GM19438 (cell line): ENCODE data around the gene FPGT.
"Not testable (repeated sequence)": the region's sequence is repeated elsewhere in the genome, so short reads cannot be mapped to it uniquely, and the experiment has no call there.

Source experiments
- ATAC-seq: cut with Tn5 transposase; IDR thresholded peaks from one replicate; pipeline ENCODE4 v1.9.1; 2021; ENCODE audit warnings: low read depth; ENCODE audit not compliant: unreplicated experiment

FPGT gene

DNA sequence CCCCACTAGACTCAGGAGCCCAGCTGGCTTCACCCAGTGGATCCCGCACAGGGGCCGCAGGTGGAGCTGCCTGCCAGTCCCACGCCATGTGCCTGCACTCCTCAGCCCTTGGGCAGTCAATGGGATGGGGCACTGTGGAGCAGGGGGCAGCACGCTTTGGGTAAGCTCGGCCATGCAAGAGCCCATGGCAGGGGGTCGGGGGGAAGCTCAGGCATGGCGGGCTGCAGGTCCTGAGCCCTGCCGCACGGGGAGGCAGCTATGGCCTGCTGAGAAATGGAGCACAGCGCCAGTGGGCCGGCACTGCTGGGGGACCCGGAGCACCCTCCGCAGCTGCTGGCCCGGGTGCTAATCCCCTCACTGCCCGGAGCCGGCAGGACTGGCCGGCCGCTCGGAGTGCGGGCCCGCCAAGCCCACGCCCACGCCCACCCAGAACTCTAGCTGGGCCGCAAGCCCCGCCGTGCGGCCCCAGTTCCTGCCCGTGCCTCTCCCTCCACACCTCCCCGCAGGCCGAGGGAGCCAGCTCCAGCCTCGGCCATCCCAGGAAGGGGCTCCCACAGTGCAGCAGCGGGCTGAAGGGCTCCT is 55.3 kb downstream of the FPGT start:
- not testable (repeated sequence) for ATAC-seq
